ENCODE measurements around the gene KRT20. TPM values are rescaled to one million over a fixed set of nuclear protein-coding genes. Genes with fewer than 3 reads are reported as not detected.
"Not testable (repeated sequence)": the region's sequence is repeated elsewhere in the genome, so short reads cannot be mapped to it uniquely, and the experiment has no call there.

The KRT20 gene
- total RNA-seq: not detected in 2 replicates

DNA sequence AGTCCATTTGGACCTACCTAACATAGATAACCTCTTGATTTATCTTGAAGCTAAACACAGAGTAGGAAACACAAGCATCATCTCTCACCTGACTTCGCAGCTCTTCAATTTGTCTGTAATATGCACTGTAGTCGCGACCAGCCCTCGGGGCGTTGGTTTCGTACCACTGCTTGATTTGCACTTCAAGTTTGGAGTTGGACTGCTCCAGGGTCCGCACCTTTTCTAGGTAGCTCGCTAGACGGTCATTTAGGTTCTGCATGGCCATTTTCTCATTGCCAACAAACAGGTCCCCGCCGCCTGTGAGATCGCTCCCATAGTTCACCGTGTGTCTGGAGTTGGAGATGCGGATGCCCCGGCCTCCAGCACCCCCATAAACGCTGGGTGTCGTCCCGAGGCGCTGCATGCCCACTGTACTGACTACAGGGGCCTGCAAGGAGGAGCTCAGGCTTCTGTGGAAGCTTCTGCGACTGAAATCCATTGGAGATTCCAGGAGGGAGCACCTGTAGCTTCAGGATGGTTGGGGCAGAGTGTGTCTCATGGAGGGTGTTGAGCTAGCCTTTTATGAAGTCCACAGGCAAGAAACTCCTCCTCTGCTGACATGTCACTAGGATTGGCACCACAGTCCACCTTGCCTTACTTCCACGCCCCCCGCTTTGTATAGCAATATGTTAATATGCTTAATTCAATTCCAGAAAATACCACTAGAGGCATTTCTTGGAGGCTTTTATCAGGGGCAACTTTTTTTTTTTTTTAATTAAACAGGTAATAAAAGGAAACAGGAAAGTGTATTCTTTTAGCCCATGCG lies at the start of gene KRT20:
Gene KRT20, minus strand, starts transcription at position 535 of the 805 bp plus-strand sequence. Its CDS starts 57 bp downstream, at position 478.
- no peak within 1 kb of the TSS for H3K4me3 ChIP-seq (ENCODE audit: low read depth, low read length)
- no peak for DNase-seq (ENCODE audit: low read depth)
- TF ChIP-seq CTCF (IDR thresholded peaks at IDR 0.05; ENCODE audit: insufficient read depth, low read depth, low read length): peak; percentile 17

- no peak for TF ChIP-seq CTCF (IDR thresholded peaks at IDR 0.05; ENCODE audit: insufficient read depth, low read depth, low read length)
- DNase-seq (ENCODE audit: low read depth): no peak
- H3K4me3 ChIP-seq (ENCODE audit: low read depth, low read length): no peak overlapping the region
Observed at GRCh38 chr17:40932608-40933007, 47.6 kb upstream of the KRT20 start.

GRCh38 chr17:40931311-40931710 lies 46.3 kb upstream of the KRT20 start:
- H3K4me3 ChIP-seq (ENCODE audit: low read depth, low read length): no peak overlapping the region
- TF ChIP-seq CTCF (IDR thresholded peaks at IDR 0.05; ENCODE audit: insufficient read depth, low read depth, low read length): no peak
- no peak for DNase-seq (ENCODE audit: low read depth)

GRCh38 chr17:40926341-40926740 lies 41.3 kb upstream of the KRT20 start:
- H3K4me3 ChIP-seq (ENCODE audit: low read depth, low read length): no peak overlapping the region
- DNase-seq (ENCODE audit: low read depth): no peak
- no peak for TF ChIP-seq CTCF (IDR thresholded peaks at IDR 0.05; ENCODE audit: insufficient read depth, low read depth, low read length)

DNA sequence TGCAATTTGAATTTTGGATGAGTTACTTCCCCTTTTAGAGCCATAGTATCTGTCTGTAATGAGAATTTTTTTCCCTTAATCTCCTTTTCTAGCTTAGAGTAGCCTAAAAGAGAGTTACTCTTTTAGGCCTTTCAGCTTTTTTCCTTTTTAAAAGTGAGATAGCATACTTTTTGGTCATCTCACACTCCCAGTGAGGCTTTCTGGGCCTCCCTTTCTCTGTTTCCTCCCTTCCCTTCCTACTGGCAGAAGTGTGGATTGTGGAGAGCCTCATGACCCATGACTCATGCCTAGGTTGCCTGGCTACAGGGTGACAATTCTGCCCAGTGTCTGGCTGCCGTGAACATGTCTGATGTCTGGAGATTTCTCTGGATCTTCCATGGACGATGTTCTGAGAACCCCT lies 37.2 kb upstream of the KRT20 start:
- H3K4me3 ChIP-seq (ENCODE audit: low read depth, low read length): no peak overlapping the region
- TF ChIP-seq CTCF (IDR thresholded peaks at IDR 0.05; ENCODE audit: insufficient read depth, low read depth, low read length): no peak
- peak; percentile 83 for DNase-seq (ENCODE audit: low read depth)

GRCh38 chr17:40921026-40921425 lies 36.0 kb upstream of the KRT20 start:
- TF ChIP-seq CTCF (IDR thresholded peaks at IDR 0.05; ENCODE audit: insufficient read depth, low read depth, low read length): no peak

GRCh38 chr17:40917116-40917515 lies 32.1 kb upstream of the KRT20 start:
- not testable (repeated sequence) for DNase-seq (ENCODE audit: low read depth)

More at GRCh38 chr17:40921026-40921425, 36.0 kb upstream of the KRT20 start:
- no peak for DNase-seq (ENCODE audit: low read depth)
- H3K4me3 ChIP-seq (ENCODE audit: low read depth, low read length): no peak overlapping the region

More at GRCh38 chr17:40917116-40917515, 32.1 kb upstream of the KRT20 start:
- not testable (repeated sequence) for H3K4me3 ChIP-seq (ENCODE audit: low read depth, low read length)
